ENCODE results near the gene CUEDC2. TPM values are rescaled to one million over a fixed set of nuclear protein-coding genes. Genes with fewer than 3 reads are reported as not detected.
A peak's percentile ranks its signal among the peaks of the same experiment; 100 is the strongest.

CUEDC2 gene
- total RNA-seq, 1 donor from 2014 or later, result 72.9 TPM

GRCh38 chr10:102408728-102409603 is 23.4 kb downstream of the CUEDC2 start:
- H3K4me3 Mint-ChIP-seq (ENCODE audit: unreplicated experiment), result peak overlapping the region; percentile 77
- H3K36me3 Mint-ChIP-seq (ENCODE audit: low read depth, unreplicated experiment), result peaks cover 12% of the 10 kb centered on the region
- no peaks in the 10 kb centered on the region for H3K9me3 Mint-ChIP-seq (ENCODE audit: unreplicated experiment)
- peaks cover 19% of the 10 kb centered on the region for H3K4me1 Mint-ChIP-seq (ENCODE audit: unreplicated experiment)
- peaks cover 35% of the 10 kb centered on the region for H3K27me3 Mint-ChIP-seq (ENCODE audit: unreplicated experiment)
- no peak for TF ChIP-seq CTCF (IDR thresholded peaks at IDR 0.05; ENCODE audit: unreplicated experiment)
- no peak overlapping the region for H3K27ac Mint-ChIP-seq (ENCODE audit: unreplicated experiment)
- no peak for DNase-seq (ENCODE audit: low spot score)

- Mint-ChIP-seq H3K27ac (ENCODE audit: unreplicated experiment) (no peak overlapping the region), H3K36me3 (ENCODE audit: low read depth, unreplicated experiment) (peaks cover 12% of the 10 kb centered on the region), H3K4me1 (ENCODE audit: unreplicated experiment) (peaks cover 19% of the 10 kb centered on the region), H3K27me3 (ENCODE audit: unreplicated experiment) (peaks cover 35% of the 10 kb centered on the region), H3K4me3 (ENCODE audit: unreplicated experiment) (peak overlapping the region; percentile 60), H3K9me3 (ENCODE audit: unreplicated experiment) (no peaks in the 10 kb centered on the region)
- TF ChIP-seq CTCF (IDR thresholded peaks at IDR 0.05; ENCODE audit: unreplicated experiment), result no peak
- DNase-seq (ENCODE audit: low spot score), result no peak
Observed at GRCh38 chr10:102408131-102408727, 24.1 kb downstream of the CUEDC2 start.

DNA sequence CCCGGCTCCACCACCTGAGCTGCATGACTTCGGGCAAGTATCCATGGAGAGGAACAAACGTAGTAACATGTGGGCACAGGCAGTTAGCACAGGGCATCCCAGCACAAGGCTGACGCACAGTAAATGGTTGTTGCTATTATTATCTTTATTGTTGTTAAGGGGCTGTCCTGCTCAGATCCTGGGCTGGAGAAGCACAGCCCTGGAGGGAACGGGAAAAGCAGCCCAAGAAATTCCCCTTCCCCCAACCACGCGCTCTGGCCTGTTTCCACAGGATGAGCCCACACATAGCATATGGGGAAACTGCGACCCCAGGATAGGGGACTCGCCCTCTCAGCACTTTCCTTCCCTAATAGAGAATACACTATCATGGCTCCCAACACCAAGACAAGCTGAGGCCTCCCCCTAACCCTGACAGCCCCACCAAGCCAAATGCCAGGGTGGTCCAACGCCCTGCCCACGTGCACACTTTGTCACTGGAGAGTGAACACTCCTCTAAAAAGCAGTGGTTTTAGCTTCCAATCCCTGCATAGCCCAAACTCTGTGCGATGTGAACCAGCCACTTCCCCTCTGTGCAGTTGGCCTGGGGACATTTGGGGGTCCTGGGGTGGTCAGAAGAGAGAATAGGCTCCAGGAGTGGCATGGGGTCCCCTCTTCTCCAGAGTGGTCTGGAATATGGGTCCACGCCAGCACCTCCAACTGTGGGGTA is 24.8 kb downstream of the CUEDC2 start:
- TF ChIP-seq CTCF (IDR thresholded peaks at IDR 0.05; ENCODE audit: unreplicated experiment), result no peak
- H3K27ac Mint-ChIP-seq (ENCODE audit: unreplicated experiment), result no peak overlapping the region
- no peak overlapping the region for H3K4me3 Mint-ChIP-seq (ENCODE audit: unreplicated experiment)
- peaks cover 35% of the 10 kb centered on the region for H3K27me3 Mint-ChIP-seq (ENCODE audit: unreplicated experiment)
- peaks cover 12% of the 10 kb centered on the region for H3K36me3 Mint-ChIP-seq (ENCODE audit: low read depth, unreplicated experiment)
- DNase-seq (ENCODE audit: low spot score), result no peak
- H3K4me1 Mint-ChIP-seq (ENCODE audit: unreplicated experiment), result peaks cover 19% of the 10 kb centered on the region
- no peaks in the 10 kb centered on the region for H3K9me3 Mint-ChIP-seq (ENCODE audit: unreplicated experiment)

DNA sequence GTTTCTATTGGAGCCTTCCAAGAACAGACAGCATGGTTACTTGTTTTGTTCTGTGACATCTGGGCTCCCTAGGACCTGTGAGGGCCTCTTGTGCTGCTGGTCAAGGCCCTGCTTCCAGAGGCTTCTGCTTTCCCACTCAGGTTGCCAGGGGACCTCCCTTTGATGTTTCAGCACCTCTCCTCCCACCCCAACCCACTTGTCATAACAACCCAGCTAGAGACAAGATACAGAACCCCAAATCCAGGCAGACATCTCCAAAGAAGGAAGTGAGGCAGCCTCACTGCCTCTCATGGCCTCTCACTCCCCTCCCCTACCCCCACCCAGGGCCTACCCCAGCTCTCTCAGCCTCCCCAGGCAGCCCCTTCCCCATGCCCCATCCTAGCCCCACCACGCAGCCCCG is 25.6 kb downstream of the CUEDC2 start:
- no peak overlapping the region for H3K27ac Mint-ChIP-seq (ENCODE audit: unreplicated experiment)
- no peak for TF ChIP-seq CTCF (IDR thresholded peaks at IDR 0.05; ENCODE audit: unreplicated experiment)
- peaks cover 35% of the 10 kb centered on the region for H3K27me3 Mint-ChIP-seq (ENCODE audit: unreplicated experiment)
- no peak overlapping the region for H3K4me3 Mint-ChIP-seq (ENCODE audit: unreplicated experiment)
- no peak for DNase-seq (ENCODE audit: low spot score)
- peaks cover 12% of the 10 kb centered on the region for H3K36me3 Mint-ChIP-seq (ENCODE audit: low read depth, unreplicated experiment)
- peaks cover 19% of the 10 kb centered on the region for H3K4me1 Mint-ChIP-seq (ENCODE audit: unreplicated experiment)
- H3K9me3 Mint-ChIP-seq (ENCODE audit: unreplicated experiment), result no peaks in the 10 kb centered on the region
